Cardiac muscle cell (in vitro differentiated cells and primary cell): ENCODE data around the gene SPANXN1. TPM values are rescaled to one million over a fixed set of nuclear protein-coding genes. Genes with fewer than 3 reads are reported as not detected.
A peak's percentile ranks its signal among the peaks of the same experiment; 100 is the strongest.
"Not testable (repeated sequence)": the region's sequence is repeated elsewhere in the genome, so short reads cannot be mapped to it uniquely, and the experiment has no call there.

Source experiments
- DNase-seq, 2 donors: peaks; one replicate each; pipeline versions ENCODE4 v3.0.0 to v3.0.0-alpha.2; 2010 to 2017; ENCODE audit warnings: low read depth in 1 of 2, low spot score in 1 of 2
- H3K27ac ChIP-seq: fragments of 200-600 bp; sonication (generic); 2 replicates; pipeline ENCODE4 v1.5.1; 2016
- H3K27me3 ChIP-seq: fragments of 200-600 bp; sonication (generic); 2 replicates; pipeline ENCODE4 v1.6.0; 2016; ENCODE audit warnings: control low read depth
- H3K36me3 ChIP-seq: fragments of 200-600 bp; sonication (generic); 2 replicates; pipeline ENCODE4 v1.5.1; 2016; ENCODE audit warnings: control low read depth
- H3K4me1 ChIP-seq: fragments of 200-600 bp; sonication (generic); 2 replicates; pipeline ENCODE4 v1.8.1; 2017; ENCODE audit warnings: low read depth, mild to moderate bottlenecking, mixed run types
- H3K4me3 ChIP-seq: fragments of 200-600 bp; sonication (generic); 2 replicates; pipeline ENCODE4 v1.5.1; 2016; ENCODE audit warnings: mild to moderate bottlenecking
- H3K9me3 ChIP-seq: fragments of 200-600 bp; sonication (generic); 2 replicates; pipeline ENCODE4 v1.5.1; 2017; ENCODE audit warnings: low read depth, mild to moderate bottlenecking, control low read depth
- CTCF ChIP-seq: IDR thresholded peaks from 2 replicates; pipeline ENCODE4 v1.5.1; 2012; ENCODE audit warnings: low read depth, mild to moderate bottlenecking, low read length
- polyA plus RNA-seq: library from polyadenylated mRNA; unstranded; fragments of >200 nt; fragmentation: Nextera tagmentation; extraction: Ambion mirVana; gene quantifications from 2 replicates; pipeline ENCODE4 v1.2.1, GENCODE V29; 2016
- total RNA-seq: library from RNA; depleted of rRNA; stranded (reverse); fragments of >200 nt; gene quantifications from 2 replicates; pipeline ENCODE4 v1.2.3, GENCODE V29; 2016

Gene SPANXN1
- not detected in 2 replicates for total RNA-seq
- polyA plus RNA-seq = not detected in 2 replicates

- H3K27me3 ChIP-seq, DNase-seq, H3K9me3 ChIP-seq, H3K4me3 ChIP-seq, H3K36me3 ChIP-seq, H3K4me1 ChIP-seq, H3K27ac ChIP-seq: not testable (repeated sequence)
Measured at GRCh38 chrX:145247203-145247602, at the start of gene SPANXN1. Gene SPANXN1 (plus strand): TSS chrX:145247503. CDS start chrX:145247587, 84 bp downstream.

- Histone ChIP-seq H3K9me3 (no peaks in the 10 kb centered on the region), H3K27me3 (no peaks in the 10 kb centered on the region), H3K4me3 (no peak overlapping the region), H3K4me1 (no peaks in the 10 kb centered on the region), H3K36me3 (no peaks in the 10 kb centered on the region), H3K27ac (no peak overlapping the region)
- DNase-seq = no peak
- no peak for TF ChIP-seq CTCF
Measured at GRCh38 chrX:145199078-145199477, 48.2 kb upstream of the SPANXN1 start.

GRCh38 chrX:145213504-145213903 lies 33.8 kb upstream of the SPANXN1 start:
- Histone ChIP-seq H3K9me3 (no peaks in the 10 kb centered on the region), H3K4me1 (no peaks in the 10 kb centered on the region), H3K36me3 (no peaks in the 10 kb centered on the region), H3K27me3 (no peaks in the 10 kb centered on the region), H3K27ac (no peak overlapping the region), H3K4me3 (no peak overlapping the region)
- DNase-seq = peak in 1 of 2 donors; percentile 5
- TF ChIP-seq CTCF = no peak

GRCh38 chrX:145292218-145292617 lies 44.9 kb downstream of the SPANXN1 start:
- no peak for DNase-seq
- no peak for TF ChIP-seq CTCF
- Histone ChIP-seq H3K27ac (no peak overlapping the region), H3K27me3 (no peaks in the 10 kb centered on the region), H3K4me3 (no peak overlapping the region), H3K36me3 (no peaks in the 10 kb centered on the region), H3K9me3 (no peaks in the 10 kb centered on the region), H3K4me1 (no peaks in the 10 kb centered on the region)
